KOPT-K1 (cell line): Measurements from ENCODE around the gene CLCA2.

ENCODE experiments used
- H3K27ac ChIP-seq: fragments of 200-600 bp; sonication (generic); 2 replicates; pipeline ENCODE4 v1.5.1; 2016; ENCODE audit warnings: antibody characterized with exemption, mild to moderate bottlenecking, low read depth, low read length; ENCODE audit not compliant: poor library complexity, severe bottlenecking
- H3K36me3 ChIP-seq: fragments of 200-600 bp; sonication (generic); 2 replicates; pipeline ENCODE4 v1.5.1; 2017; ENCODE audit warnings: antibody characterized with exemption, mild to moderate bottlenecking, low read length, moderate library complexity; ENCODE audit not compliant: insufficient read depth
- H3K9me3 ChIP-seq: fragments of 200-600 bp; sonication (generic); 2 replicates; pipeline ENCODE4 v1.5.1; 2017; ENCODE audit warnings: antibody characterized with exemption, low read length, mild to moderate bottlenecking; ENCODE audit not compliant: insufficient read depth, poor library complexity, severe bottlenecking

CLCA2 gene

GRCh38 chr1:86450847-86451246 lies 26.9 kb downstream of the CLCA2 start:
- H3K9me3 ChIP-seq = no peaks in the 10 kb centered on the region
- H3K36me3 ChIP-seq = no peaks in the 10 kb centered on the region
- no peak overlapping the region for H3K27ac ChIP-seq

GRCh38 chr1:86453664-86454063 lies 29.7 kb downstream of the CLCA2 start:
- H3K9me3 ChIP-seq = no peaks in the 10 kb centered on the region
- H3K36me3 ChIP-seq = no peaks in the 10 kb centered on the region
- no peak overlapping the region for H3K27ac ChIP-seq

GRCh38 chr1:86455073-86455472 lies 31.1 kb downstream of the CLCA2 start:
- H3K27ac ChIP-seq = no peak overlapping the region
- no peaks in the 10 kb centered on the region for H3K36me3 ChIP-seq
- H3K9me3 ChIP-seq = no peaks in the 10 kb centered on the region

GRCh38 chr1:86460998-86461397 lies 37.0 kb downstream of the CLCA2 start:
- Histone ChIP-seq H3K36me3 (no peaks in the 10 kb centered on the region), H3K27ac (no peak overlapping the region), H3K9me3 (no peaks in the 10 kb centered on the region)

- Histone ChIP-seq H3K9me3 (no peaks in the 10 kb centered on the region), H3K36me3 (no peaks in the 10 kb centered on the region), H3K27ac (no peak overlapping the region)
Observed at GRCh38 chr1:86461482-86461881, 37.5 kb downstream of the CLCA2 start.

GRCh38 chr1:86464819-86465218 lies 40.8 kb downstream of the CLCA2 start:
- Histone ChIP-seq H3K36me3 (no peaks in the 10 kb centered on the region), H3K27ac (no peak overlapping the region), H3K9me3 (no peaks in the 10 kb centered on the region)

GRCh38 chr1:86466109-86466844 lies 42.3 kb downstream of the CLCA2 start:
- H3K36me3 ChIP-seq = no peaks in the 10 kb centered on the region
- no peak overlapping the region for H3K27ac ChIP-seq
- no peaks in the 10 kb centered on the region for H3K9me3 ChIP-seq

- Histone ChIP-seq H3K36me3 (no peaks in the 10 kb centered on the region), H3K27ac (no peak overlapping the region)
Observed at GRCh38 chr1:86466986-86467385, 43.0 kb downstream of the CLCA2 start.

GRCh38 chr1:86468501-86468977 lies 44.6 kb downstream of the CLCA2 start, which contains the start of gene CLCA1:
Gene CLCA1, plus strand, starts transcription at chr1:86468927. Its CDS starts 45 bp downstream, at chr1:86468972.
- Histone ChIP-seq H3K9me3 (no peaks in the 10 kb centered on the region), H3K36me3 (no peaks in the 10 kb centered on the region), H3K27ac (no peak within 1 kb of the TSS)

More at GRCh38 chr1:86466986-86467385, 43.0 kb downstream of the CLCA2 start:
- H3K9me3 ChIP-seq = no peaks in the 10 kb centered on the region

GRCh38 chr1:86470859-86471258 lies 46.9 kb downstream of the CLCA2 start:
- Histone ChIP-seq H3K36me3 (no peaks in the 10 kb centered on the region), H3K9me3 (no peaks in the 10 kb centered on the region), H3K27ac (no peak overlapping the region)

GRCh38 chr1:86471291-86471690 lies 47.3 kb downstream of the CLCA2 start:
- Histone ChIP-seq H3K9me3 (no peaks in the 10 kb centered on the region), H3K27ac (no peak overlapping the region), H3K36me3 (no peaks in the 10 kb centered on the region)

- no peaks in the 10 kb centered on the region for H3K36me3 ChIP-seq
- H3K27ac ChIP-seq = no peak overlapping the region
- H3K9me3 ChIP-seq = no peaks in the 10 kb centered on the region
Observed at GRCh38 chr1:86472152-86472551, 48.2 kb downstream of the CLCA2 start.

GRCh38 chr1:86472767-86473166 lies 48.8 kb downstream of the CLCA2 start:
- no peak overlapping the region for H3K27ac ChIP-seq
- no peaks in the 10 kb centered on the region for H3K36me3 ChIP-seq
- H3K9me3 ChIP-seq = no peaks in the 10 kb centered on the region

GRCh38 chr1:86477256-86477655 lies 53.3 kb downstream of the CLCA2 start:
- Histone ChIP-seq H3K27ac (no peak overlapping the region), H3K9me3 (no peaks in the 10 kb centered on the region), H3K36me3 (no peaks in the 10 kb centered on the region)

GRCh38 chr1:86477682-86478081 lies 53.7 kb downstream of the CLCA2 start:
- H3K9me3 ChIP-seq = no peaks in the 10 kb centered on the region
- H3K27ac ChIP-seq = no peak overlapping the region
- H3K36me3 ChIP-seq = no peaks in the 10 kb centered on the region
